SIG-M5 treated with dmso at 0.1 percent for 504 hours (cell line): ENCODE measurements around the gene FXYD4.

Experiments used
- DNase-seq: peaks from one replicate; lab custom pipeline; 2025; ENCODE audit not compliant: unreplicated experiment; lab: John Stamatoyannopoulos, UW

The FXYD4 gene

DNA sequence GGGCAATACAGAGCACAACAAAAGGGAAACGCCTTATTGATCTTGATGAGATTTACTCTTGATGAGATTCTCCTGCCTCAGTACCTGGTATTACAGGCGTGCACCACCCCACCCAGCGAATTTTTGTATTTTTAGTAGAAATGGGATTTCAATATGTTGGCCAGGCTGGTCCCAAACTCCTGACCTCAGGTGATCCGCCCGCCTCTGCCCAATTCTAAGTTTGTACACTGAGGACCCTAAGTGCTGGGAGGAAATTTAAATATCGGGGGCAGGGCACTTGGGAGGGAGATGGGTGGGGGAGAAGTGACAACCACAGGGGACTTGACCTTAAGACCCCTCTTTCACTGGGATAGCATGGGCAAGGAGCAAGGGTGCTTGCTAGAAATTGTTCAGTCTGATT lies 23.4 kb downstream of the FXYD4 start:
- DNase-seq = no peak

DNA sequence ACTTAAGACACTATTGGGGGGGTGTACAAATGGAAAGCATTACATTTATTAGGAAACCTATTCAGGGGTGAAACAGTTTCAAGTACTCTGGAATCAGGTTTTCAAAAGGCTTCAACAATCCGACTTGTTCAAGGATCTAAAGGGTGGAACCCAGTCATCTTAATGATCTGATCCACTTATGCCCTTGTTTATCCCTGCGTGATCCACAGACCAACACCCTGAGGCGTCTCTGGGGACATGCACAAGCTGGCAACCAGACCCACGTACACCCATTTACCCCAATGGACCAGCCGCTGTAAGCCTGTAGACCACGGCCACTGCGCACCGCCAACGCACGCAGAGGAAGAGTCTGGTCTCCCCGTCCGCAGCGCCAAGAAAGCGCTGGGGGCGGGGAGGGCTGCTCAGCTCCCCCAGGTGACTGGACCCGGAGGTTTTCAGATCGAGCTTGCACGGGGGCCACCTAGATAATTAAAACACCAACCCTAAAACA lies 24.2 kb downstream of the FXYD4 start:
- no peak for DNase-seq

DNA sequence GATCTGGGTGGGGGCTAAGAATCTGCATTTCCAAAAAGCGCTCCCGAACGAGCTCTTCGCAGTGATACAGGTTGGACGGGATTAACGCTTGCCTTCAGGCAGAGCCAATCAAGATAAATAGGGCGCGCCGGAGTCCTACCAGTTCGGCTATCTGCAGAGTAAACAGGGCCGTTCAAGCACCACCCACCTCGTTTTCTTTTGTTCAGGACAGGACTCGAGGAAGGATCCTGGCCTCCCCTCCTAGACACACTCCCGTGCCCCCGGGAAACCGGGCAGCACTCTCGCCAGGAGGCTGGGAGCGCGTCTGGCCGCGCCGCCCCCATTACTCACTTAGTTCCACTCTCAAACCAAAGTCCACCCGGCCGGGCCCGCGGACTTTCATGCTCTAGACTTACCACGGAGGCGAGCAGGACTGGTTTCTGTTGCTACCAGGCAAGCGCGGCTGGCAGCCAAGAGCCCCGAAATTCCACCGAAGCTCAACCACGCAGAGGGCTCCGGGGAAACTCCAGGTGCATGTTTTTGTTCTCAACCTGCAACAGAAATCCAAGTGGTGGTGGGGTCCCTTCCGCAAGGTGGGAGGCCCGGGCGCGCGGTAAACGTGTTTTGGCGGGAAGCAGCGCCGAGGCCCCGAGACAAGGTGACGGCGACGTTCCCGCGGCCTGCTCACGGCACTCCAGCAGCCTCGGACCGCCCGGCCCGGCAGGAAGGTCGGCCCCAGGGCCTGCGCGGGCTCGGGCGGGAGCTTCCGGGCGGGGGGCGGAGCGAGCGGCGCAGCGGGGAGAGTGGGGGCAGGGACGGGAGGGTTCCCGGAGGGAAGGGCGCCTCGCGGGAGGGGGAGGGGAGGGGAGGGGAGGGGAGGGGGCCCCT lies 24.9 kb downstream of the FXYD4 start:
- peak; percentile 67 for DNase-seq

DNA sequence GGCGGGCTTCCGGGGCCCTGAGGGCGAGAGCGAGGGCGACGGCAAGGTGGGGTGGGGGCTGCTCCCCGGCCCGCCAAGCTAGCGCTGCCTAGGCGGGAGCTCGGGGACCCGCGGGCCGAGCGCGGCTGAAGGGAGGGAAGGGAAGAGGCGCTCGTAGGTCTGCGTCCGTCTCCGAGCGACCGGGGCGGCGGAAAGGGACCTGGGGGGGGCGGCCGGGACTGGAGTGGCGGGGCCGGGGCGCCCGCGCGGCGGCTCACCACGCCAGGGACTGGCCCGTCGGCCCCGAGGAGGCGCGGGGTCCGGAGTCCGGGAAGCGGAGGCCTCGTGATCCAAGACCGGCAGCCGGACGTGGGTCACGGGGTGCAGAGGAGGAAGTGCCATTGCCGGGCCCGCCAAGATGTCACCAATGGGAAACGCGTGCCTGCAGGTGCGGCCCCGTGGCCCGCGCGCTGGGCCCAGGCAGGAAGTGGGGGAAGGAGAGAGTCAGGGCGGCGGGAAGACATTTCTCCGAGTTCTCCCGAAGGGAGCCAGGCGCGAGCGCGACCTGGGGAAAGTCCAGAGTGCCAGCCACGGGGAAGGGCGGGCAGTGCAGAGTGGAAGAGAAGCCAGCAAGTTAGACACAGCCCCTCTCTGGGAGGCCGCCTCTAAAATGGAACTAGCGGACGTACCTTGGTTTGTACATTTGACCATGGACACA lies 25.6 kb downstream of the FXYD4 start:
- peak; percentile 89 for DNase-seq

DNA sequence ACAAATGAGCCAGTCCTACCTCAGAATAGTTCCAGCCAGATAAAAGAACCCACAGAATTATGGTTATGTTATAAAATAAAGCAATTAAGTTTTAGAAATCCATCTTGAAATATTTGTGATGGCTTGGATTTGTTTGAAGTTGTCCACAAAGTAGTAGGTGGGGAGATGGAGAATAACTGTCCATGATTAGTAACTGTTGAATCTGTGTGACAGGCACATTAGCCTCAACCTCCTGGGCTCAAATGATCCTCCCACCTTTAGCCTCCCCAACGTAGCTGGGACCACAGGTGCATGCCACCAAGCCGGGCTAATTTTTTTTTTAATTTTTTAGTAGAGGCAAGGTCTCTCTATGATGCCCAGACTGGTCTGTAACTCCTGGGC lies 27.5 kb downstream of the FXYD4 start:
- no peak for DNase-seq

DNA sequence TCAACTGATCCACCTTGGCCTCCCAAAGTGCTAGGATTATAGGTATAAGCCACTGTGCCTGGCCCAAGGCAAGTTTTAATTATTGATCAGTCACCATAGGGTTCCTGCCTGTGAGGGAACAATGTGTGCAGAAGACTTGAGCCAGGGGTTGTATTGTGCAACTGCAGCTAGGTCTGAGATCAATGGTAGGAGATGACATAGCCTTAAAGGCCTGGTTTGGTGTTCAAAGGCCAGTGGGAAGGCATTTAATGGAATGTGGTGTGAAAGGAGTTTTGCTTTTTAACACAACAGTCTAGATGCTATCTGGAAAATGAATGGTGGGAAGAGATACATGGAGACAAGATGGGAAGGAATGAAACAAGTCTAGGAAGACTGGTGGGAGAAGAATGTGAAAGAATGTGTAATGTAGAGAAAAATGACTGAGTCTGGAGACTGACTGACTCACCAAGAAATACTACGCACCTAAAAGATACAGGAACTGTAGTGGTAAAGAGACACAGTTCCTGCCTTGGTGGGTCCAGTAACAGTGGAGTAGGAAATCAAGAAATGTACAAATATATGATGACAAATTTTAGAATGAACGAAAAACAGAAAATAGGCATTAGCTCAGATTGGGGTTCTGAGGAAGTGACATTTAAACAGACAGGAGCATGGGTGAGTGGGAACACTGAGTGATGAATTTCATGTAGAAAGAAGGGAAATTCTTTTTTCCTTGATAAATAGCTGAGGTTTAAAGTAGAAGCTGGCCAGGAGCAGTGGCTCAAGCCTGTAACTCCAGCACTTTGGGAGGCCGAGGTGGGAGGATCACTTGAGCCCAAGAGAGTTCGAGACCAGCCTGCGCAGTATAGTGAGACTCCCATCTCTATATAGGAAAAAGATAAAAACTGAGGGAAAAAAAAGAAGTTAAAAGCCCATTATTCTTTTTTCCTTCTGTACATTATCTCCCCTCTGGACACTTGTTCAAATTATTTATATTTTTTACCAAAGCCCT lies 28.2 kb downstream of the FXYD4 start:
- DNase-seq = peak; percentile 58

DNA sequence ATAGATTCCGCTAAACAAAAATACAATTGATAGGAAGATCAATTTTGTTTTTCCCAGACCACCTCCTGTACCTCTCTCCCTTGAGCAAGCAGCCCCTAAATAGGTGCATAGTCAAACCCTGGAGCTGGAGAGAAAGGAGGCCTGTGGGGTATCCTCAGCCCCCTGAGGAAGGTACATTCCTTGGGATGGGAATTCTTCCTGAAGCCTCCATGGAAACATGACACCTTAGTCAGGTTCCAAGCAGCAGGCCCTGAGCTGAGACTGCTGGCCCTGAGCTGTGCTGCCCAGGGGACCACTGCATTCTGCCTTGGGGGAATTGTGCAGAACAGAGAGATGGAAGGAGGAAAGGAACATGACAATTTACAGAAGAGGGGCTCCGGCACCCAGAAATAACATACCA lies 30.2 kb downstream of the FXYD4 start:
- DNase-seq = no peak

DNA sequence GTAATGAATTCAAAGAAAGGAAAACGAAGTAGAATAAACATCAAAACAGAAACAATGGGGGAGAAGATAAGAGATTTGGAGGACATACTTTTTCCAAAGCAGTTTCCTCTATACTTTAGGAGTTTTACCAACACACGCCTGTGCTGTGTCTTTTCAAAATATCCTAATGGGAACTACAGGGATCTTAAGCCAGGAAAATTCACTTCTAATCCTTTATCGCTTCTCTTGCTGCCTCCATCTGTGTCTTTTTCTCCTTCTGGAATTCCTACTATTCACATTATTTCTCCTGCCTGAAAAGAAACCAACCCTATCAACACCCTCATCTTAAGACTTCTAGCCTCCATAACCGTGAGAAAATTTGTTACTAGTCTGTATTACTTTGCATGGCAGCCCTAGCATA lies 30.7 kb downstream of the FXYD4 start:
- no peak for DNase-seq

DNA sequence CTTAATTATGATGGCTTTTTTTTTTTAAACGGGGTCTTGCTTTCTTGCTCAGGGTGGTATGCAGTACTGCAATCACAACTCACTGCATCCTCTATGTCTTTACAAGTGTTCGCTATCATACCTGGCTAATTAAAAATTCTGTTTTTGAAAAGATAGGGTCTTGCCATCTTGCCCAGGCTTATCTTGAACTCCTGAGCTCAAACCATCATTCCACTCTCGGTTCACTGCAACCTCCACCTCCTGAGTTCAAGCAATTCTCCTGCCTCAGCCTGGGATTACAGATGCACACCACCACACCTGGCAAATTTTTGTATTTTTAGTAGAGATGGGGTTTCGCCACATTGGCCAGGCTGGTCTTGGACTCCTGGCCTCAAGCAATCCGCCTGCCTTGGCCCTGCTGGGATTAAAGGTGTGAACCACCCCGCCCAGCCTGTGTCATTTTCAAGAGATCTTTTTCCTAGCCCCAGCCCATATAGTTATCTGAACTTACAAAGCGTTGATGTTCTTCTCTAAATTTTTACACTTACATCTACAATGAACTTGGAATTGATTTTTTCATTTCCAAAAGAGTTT lies 31.5 kb downstream of the FXYD4 start:
- no peak for DNase-seq

DNA sequence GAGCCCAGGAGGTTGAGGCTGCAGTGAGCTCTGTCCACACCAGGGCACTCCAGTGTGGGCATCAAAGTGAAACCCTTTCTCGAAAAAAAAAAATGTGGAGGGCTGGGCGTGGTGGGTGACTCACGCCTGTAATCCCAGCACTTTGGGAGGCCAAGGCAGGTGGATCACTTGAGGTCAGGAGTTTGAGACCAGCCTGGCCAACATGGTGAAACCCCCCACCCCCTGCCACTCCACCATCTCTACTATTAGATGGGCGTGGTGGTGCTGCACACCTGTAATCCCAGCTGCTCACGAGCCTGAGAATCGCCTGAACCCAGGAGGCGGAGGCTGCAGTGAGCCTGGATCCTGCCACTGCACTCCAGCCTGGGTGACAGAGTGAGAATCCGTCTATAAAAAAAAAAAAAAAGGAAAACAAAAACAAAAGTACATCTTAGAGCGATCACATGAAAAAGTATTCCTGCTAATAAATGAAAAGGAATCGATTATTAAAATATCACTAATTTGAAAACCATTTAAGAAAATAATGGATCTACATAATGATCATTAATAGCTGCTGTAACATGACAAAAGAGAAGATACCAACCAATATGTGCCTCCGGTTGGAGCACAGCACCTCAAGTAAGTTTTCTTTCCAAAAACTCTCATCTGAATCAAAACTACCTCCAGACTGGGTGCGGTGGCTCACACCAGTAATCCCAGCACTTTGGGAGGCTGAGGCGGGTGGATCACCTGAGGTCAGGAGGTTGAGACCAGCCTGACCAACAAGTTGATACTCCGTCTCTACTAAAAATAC lies 32.7 kb downstream of the FXYD4 start:
- DNase-seq = no peak

DNA sequence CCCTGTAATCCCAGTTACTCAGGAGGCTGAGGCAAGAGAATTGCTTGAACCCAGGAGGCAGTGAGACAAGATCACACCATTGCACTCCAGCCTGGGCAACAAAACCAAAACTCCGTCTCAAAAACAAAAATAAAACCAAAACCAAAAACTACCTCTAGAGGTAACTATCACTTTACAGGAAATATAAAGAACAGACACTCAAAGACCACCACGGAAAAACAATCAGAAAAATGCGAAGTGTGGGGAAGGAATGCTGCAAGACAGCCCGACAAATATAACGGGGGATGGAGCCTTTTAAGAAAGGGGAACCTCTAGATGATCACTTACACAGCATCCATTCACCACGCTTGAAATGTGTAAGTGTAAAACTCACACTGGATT lies 33.3 kb downstream of the FXYD4 start:
- DNase-seq = peak; percentile 62

DNA sequence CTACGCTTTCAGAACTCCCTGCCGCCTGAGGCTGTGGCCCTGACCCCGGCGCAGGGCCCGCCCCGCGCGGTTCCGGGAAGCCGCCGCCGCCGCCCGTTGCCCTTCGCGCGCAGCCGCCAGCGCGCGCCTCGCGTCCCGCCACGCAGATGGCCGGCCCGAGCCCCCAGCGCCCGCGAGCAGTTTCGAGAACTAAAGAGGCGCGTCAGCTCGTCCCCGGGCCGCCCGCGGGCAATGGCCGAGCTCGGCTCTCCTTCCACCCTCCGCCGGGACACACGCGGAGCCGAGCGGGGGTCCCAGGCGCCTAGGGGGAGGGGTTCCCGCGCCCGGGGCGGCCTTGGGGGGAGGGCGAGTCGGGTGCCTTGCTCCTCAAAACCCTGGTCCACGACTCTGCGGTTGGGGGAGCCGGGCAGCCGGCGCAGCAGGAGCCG lies 35.7 kb downstream of the FXYD4 start:
- DNase-seq = no peak

DNA sequence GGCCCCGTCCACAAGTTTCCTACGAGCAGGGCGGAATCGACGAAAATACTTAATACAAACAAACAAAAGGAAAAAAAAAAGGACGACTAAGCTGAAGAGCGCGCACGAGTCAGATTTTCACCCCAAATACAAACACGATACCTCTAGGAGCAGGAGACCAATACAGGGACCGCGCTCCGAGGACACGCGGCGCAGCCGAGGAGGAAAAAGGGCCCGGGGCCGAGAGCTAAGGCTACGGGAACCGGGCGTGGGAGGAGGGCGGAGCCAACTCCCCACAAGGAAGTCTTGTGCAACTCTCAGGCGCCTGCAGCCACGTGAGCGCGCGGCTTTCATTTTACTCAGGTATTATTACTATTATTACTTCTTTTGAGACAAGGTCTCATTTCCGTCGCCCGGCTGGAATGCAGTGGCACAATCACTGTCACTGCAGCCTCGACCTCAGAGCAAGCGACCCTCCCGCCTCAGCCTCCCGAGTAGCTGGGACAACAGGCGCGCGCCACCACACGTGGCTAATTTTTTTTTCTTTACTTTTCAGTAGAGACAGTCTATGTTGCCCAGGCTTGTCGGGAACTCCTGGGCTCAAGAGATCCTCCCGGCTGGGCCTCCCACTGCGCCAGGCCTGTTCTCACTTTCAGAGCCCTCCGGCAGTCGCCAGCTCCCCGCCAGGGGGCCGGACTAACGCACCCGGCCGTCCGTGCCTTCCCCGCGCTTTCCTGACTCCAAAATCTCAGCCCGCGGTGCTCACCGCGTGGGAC lies 36.3 kb downstream of the FXYD4 start:
- peak; percentile 90 for DNase-seq

DNA sequence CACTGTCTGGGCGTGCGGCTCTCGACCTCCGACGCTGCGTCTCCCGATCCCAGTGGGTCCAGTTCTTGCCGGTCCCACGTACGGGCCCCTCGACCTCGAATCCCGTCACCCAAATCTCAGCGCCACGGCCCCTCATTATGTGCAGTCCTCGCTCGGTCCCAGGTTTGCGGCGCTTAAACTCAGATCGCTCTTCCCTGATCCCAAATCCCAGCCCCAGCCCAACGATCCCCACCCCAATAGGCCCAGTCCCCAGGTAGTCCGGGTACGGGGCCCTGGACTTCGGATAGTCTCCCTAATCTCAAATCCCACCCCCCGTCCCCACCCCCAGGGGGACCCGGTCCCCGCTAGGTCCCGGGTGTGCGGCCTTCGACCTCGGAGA lies 36.9 kb downstream of the FXYD4 start:
- no peak for DNase-seq

DNA sequence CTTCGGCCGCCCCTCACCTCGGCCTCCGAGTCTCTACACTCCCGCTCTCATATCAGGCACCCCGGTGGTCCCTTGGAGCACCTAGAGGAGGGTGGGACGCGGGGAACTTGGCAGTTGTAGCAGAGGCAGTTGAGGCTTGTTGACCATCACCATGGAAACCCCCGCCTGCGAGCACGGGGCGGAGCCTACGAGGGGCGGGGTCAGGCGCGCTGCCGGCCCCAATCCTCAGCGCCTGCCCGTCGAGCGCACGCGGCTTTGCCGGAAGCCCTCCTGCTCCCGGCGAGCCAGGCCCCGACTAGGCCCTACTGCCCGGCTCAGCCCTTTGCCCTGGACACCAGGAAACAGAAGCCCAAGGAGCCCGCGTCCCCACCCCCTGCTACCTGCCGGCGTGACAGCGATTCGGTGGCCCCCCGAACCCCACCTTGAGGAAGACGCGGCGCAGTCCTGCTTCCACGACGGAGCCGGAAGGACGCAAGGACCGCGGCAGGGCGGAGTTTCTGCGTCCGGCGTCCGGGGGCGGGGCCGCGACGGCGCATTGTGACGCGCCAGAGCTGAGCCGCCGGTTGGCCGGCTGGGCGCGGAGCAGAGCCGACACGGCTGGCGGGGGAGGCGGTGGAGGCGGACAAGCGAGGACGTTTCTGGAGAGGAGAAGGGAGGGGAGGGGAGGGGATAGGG lies 37.4 kb downstream of the FXYD4 start, which contains the start of gene HNRNPF:
TSS of gene HNRNPF (minus strand) at position 477 of the 675 bp plus-strand sequence. CDS start 21,302 bp downstream, outside the sequence.
- DNase-seq = peak; percentile 89

DNA sequence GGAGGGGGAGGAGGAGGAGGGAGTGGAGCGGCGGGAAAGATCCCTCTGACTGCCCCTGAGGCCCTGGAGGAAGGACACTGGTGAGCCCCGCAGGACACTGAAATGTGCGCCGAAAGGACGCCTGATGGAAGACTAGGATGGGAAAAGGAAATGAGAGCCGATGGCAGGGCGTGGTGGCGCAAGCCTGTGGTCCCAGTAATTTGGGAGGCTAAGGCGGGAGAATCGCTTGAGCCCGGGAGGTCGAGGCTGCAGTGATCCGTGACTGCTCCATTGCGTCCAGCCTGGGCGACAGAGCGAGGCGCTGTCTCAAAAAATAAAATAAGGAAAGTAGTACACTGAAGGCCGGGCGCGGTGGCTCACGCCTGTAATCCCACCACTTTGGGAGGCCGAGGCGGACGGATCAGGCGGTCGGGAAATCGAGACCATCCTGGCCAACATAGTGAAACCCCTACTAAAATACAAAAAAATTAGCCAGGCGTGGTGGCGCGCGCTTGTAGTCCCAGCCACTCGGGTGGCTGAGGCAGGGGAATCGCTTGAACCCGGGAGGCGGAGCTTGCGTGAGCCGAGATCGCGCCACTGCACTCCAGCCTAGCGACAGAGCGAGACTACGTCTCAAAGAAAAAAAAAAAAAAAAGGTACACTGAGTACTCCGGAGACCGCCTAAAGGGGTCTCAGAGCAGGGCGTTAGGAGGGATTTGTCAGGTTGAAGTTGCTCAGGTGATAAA lies 38.1 kb downstream of the FXYD4 start:
- no peak for DNase-seq

DNA sequence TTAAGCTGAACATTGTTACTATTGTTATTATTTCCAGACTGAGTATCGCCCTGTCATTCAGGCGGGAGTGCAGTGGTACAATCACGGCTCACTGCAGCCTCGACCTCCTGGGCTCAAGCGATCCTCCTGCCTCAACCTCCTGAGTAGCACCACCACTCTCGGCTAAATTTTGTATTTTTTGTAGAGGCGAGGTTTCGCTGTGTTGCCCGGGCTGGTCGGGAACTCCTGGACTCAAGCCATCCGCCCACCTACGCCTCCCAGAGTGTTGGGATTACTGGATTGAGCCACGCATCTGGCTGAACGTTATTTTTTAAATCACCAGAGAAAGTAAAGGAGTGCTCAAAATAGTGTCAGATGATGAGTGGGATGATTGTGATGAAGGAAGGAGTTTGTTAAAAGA lies 38.9 kb downstream of the FXYD4 start:
- DNase-seq = no peak

DNA sequence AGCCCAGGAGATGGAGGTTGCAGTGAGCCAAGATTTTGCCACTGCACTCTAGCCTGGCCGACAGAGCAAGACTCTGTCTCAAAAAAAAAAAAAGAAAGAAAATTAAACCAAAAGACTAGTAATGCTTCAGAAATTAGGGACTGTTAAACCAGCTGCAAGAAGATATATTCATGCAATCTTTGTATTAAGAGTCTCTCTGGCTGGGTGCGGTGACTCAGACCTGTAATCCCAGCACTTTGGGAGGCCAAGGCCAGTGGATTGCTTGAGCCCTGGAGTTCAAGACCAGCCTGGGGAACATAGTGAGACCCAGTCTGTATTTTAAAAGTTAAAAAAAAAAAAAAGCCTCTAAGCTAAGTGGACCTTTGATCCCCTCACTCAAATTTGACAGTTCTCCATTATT lies 40.1 kb downstream of the FXYD4 start:
- DNase-seq = no peak
